Measurements from ENCODE around the gene YPEL1.

DNA sequence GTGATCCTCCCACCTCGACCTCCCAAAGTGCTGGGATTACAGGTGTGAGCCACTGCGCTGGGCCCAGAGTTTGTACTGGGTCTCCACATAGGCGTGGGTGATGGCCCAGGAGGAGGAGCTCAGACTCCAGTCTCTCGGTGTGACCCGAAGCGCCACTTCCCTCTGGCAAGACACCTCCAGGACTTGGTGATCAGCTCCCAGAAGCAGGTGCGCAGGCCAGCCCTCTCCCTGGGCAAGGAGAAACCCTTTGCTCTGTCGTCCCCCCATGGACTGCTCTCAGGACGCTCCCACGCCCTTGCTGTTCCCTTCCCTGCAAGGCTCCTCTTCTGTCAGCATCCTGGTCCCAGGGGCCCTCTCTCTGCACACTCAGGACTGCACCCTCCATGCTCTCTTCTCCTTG is 5.5 kb upstream of the YPEL1 start:
- TF ChIP-seq, protein P1, sequence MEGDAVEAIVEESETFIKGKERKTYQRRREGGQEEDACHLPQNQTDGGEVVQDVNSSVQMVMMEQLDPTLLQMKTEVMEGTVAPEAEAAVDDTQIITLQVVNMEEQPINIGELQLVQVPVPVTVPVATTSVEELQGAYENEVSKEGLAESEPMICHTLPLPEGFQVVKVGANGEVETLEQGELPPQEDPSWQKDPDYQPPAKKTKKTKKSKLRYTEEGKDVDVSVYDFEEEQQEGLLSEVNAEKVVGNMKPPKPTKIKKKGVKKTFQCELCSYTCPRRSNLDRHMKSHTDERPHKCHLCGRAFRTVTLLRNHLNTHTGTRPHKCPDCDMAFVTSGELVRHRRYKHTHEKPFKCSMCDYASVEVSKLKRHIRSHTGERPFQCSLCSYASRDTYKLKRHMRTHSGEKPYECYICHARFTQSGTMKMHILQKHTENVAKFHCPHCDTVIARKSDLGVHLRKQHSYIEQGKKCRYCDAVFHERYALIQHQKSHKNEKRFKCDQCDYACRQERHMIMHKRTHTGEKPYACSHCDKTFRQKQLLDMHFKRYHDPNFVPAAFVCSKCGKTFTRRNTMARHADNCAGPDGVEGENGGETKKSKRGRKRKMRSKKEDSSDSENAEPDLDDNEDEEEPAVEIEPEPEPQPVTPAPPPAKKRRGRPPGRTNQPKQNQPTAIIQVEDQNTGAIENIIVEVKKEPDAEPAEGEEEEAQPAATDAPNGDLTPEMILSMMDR (conservative IDR thresholded peaks at IDR 0.05 in 1 of 2, IDR thresholded peaks at IDR 0.05 in 1 of 2; ENCODE audit: low read depth in 1 of 2, low read length in 2 of 2) = no peak
- TF ChIP-seq EZH2 (IDR thresholded peaks at IDR 0.05; ENCODE audit: low read length, missing control alignments) = no peak

Data from fibroblast of lung (primary cell).